CD4-positive, alpha-beta T cell treated with Interleukin-10 for 1 hour (primary cell): ENCODE measurements around the gene STRN.
A peak's percentile ranks its signal among the peaks of the same experiment; 100 is the strongest.
"Not testable (repeated sequence)": the region's sequence is repeated elsewhere in the genome, so short reads cannot be mapped to it uniquely, and the experiment has no call there.

Experiments used
- DNase-seq: peaks from one replicate; pipeline ENCODE4 v3.0.0-alpha.2; 2020

Gene STRN

DNA sequence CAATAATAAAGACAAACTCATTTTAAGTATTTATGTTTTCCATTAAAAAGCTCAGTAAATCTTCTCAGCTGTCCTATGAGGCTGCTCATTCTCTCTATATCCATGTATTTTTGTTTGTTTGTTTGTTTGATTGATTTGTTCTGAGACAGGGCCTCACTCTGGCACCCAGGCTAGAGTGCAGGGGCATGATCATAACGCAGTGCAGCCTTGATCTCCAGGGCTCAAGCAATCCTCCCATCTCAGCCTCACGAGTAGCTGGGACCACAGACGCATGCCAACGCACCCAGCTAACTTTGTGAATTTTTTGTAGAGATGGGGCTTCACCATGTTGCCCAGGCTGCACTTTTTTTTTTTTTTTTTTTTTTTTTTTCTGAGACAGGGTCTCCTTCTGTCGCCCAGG lies 5.6 kb downstream of the STRN start:
- DNase-seq = no peak

DNA sequence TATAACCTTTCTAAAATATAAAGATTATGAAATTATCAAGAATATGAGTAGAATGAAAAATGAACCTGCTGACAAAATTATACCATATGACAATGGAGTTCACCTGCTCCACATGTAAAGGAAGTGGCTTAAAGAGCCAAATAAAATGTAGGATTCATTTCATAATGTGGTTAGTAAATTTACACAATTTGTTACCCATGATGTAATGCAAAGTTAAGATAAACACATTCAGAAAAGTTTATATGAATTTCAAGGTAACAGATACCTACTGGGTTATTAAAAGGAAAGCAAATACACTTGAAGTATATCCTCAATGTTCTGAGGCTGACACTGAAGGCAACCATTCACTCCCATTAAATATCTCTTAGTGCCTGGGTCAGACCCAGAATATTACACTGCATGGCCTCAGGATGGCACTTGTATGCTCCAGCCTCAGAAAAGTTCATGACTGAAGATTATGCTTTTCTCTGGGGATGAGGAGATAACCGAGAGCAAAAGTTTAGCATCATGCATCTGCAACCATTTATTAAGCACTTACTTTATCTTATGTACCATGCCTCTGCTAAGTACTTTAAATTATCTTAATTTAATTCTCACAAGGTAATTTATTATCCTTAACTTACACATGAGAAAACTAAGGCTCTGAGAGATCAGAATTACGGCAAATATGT lies 6.2 kb downstream of the STRN start:
- DNase-seq = no peak

GRCh38 chr2:36954977-36955607 lies 11.2 kb downstream of the STRN start:
- no peak for DNase-seq

- no peak for DNase-seq
Measured at GRCh38 chr2:36952748-36953197, 13.6 kb downstream of the STRN start.

DNA sequence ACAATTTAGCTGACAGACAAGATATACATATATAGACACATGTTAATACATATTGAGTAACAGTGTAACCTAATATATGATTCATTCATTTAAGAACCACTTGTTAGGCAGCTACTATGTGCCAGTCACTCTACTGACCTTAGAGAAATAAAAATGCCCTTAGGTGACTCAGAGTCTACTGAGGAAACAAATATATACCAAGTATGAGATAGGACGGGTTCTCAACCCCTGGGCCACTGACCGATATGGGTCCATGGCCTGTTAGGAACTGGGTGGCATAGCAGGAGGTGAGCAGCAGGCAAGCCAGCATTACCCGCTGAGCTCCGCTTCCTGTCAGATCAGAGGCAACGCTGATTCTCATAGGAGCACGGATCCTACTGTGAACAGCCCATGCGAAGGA lies 14.8 kb downstream of the STRN start:
- no peak for DNase-seq

GRCh38 chr2:36951027-36951518 lies 15.3 kb downstream of the STRN start:
- no peak for DNase-seq

- DNase-seq = no peak
Measured at GRCh38 chr2:36949845-36950244, 16.5 kb downstream of the STRN start.

DNA sequence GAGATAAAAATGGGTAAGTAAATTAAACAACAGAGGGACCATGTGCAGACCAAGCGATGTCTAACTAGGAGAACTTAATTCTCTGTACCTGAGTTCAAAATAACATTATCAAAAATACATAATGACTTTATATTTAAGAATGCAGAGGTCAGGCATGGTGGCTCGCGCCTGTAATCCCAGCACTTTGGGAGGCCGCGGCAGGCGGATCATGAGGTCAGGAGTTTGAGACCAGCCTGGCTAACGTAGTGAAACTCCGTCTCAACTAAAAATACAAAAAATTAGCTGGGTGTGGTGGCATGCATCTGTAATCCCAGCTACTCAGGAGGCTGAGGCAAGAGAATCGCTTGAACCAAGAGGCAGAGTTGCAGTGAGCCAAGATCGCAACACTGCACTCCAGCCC lies 21.1 kb downstream of the STRN start:
- DNase-seq = not testable (repeated sequence)

DNA sequence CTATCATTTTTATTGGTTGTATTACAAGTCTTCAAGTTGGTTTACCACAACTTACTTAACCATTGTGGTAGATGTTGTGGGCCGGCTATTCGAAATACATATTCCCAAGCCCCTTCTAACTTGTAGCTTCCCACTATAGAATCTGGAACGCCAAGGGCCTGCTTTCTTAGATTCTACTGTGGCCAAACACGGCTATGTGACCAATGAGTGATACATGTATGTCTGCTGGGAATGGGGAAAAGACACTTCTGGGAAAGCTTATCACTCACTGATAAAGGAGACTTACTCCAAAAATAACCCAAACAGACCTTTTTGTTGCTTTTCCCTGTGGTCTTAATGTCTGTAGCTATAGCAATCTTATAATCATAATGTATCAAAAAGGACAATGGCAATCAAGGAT lies 24.5 kb downstream of the STRN start:
- no peak for DNase-seq

- DNase-seq = not testable (repeated sequence)
Measured at GRCh38 chr2:36936526-36936925, 29.8 kb downstream of the STRN start.

GRCh38 chr2:36931688-36932087 lies 34.6 kb downstream of the STRN start:
- DNase-seq = not testable (repeated sequence)

DNA sequence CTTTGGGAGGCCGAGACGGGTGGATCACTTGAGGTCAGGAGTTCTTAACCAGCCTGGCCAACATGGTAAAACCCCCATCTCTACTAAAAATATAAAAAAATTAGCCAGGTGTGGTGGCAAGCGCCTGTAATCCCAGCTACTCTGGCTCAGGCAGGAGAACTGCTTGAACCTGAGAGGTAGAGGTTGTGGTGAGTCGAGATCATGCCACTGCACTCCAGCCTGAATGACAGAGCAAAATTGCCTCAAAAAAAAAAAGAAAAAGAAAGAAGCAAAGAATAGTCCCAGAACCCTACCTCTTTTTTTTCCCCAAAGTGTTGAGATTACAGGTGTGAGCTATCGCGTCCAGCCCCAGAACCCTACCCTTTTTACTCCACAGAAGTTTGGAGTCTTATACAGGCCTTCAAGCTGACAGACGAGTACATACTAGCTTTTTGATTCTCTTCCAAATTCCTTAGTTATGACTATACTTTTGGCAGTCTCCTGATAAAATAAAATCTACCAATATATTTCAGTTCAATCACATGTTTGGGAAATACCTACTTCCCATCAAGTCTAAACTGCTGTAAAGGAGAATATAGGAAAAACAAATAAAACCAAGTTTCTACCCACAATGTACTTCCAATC lies 35.4 kb downstream of the STRN start:
- not testable (repeated sequence) for DNase-seq

DNA sequence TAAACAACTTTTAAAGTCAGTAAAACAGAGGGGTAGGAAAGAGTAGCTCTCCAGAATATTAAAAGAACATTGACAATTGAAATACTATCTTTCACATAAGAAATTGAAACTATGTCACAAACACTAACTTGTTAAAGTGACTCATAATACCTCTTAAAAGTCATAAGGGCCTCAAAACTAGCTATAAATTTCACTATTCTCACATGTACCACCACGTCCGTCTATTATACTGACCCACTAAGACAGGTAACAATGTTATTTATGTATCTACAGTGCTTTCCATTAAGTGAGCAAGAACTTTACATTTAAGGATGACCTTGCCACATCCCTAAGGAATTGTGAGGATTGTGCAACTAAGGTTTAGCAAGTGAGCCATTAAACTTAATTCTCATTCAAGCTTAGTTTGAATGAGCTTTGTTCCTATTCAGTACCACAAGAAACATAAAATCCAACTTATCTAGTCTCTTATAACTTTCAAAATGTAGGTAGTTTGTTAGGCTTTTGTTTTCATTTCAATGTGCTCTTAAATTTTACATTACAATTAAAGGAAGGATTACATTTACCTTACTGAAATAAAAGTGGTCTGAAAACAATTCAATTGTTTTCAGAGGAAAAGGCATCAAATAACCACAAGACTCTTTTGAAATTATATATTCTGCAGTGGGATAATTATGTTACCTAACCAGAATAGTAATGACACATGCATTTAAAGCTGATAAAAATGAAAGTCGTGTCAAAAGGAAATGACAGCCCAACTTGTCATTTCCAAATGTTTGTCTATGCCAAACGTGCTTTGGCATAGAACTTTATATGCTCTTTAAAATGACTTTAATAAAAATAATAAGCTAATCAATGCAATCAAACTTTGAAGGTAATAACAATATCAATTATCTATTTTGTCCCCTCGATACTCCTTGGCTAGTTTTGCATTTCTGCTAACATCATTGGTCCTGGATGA lies 39.9 kb downstream of the STRN start:
- DNase-seq = peak; percentile 2

- DNase-seq = not testable (repeated sequence)
Measured at GRCh38 chr2:36922629-36923028, 43.7 kb downstream of the STRN start.

GRCh38 chr2:36921984-36922383 lies 44.4 kb downstream of the STRN start:
- no peak for DNase-seq

DNA sequence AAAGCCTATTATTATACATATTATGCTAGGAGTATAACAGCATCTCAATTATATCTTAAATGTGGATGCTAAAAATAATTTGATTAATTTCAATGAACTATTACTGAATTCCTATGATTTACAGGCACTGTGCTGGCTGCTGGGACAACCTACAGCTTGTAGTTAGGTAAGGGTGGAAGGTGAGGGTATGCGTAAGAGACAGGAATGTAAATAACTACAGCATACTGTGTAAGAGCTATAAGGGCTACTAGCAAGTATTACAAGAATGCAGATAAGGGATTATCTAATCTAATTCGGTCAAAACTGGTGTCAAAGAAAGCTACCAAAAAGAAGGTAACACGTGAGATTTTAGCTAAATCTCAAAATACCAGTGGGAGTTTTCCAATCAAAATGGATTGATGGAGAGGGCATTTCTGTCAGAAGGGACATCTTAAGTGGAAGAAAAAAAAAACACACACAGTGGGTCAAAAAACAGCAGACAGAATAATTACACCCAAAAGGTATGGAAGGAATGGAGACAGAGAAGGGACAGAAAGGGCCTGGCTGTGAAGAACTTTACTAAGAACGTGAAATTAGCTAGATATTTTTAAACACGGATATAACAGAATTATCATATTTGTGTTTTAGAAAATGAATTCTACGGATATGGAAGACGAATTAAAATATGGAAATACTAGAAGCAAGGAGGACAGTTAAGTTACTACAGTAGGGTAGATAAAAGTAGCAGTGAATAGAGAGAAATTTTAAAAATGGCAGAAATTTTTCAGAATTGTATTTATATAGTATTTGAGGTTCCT lies 47.1 kb downstream of the STRN start:
- DNase-seq = no peak

DNA sequence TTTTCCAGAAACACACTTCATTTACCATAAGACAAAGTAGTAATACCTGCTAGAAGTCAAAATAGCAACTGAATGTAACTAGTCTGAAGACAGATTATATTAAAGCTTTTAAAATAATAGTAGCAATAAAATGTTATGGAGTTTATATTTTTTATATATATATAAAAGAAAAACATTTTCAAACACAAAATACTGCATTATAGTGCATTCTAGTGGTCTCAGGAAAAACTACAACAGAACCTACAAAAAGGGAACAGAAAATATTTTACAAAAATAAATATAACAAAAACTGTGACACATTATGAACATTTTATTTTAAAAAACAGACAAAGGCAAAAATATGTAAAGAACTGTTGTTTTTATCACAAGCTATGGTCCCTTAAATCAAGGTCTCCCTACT lies 48.0 kb downstream of the STRN start:
- DNase-seq = no peak

GRCh38 chr2:36915627-36916026 lies 50.7 kb downstream of the STRN start:
- DNase-seq = no peak

- DNase-seq = no peak
Measured at GRCh38 chr2:36912695-36913094, 53.6 kb downstream of the STRN start.

DNA sequence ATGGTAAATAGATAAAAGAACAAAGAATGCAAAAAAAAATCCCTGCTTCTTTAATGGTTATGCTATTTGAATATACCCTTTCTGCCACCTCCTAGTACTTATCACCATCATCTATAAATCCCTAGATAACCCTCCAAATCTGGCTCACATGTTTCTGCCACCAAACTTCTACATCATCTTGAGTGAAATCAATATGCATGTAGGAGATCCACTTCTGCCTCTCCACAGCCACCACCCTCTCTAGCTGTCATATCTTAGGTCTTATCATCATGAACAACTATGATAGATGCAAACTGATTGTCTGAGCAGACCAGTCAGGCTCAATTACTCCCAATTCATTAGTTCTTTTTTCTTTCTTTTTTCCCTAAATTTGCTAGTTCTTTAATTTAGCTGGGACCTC lies 55.3 kb downstream of the STRN start:
- DNase-seq = no peak

- no peak for DNase-seq
Measured at GRCh38 chr2:36906277-36906676, 60.1 kb downstream of the STRN start.

DNA sequence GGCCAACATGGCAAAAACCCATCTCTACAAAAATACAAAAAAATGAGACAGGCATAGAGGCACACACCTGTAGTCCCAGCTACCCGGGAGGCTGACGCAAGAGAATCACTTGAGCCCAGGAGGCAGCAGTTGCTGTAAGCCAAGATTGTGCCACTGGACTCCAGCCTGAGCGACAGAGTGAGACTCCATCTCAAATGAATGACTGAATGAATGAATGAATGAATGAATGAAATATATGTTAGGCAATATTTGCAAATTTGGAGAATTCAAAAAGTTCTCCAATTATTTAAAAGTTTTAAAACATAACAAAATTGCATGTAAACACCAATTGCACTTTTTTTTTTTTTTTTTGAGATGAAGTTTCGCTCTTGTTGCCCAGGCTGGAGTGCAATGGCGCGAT lies 61.7 kb downstream of the STRN start:
- no peak for DNase-seq
